DMS 273 (cell line): ENCODE results near the gene MRPS31.
"Not testable (repeated sequence)": the region's sequence is repeated elsewhere in the genome, so short reads cannot be mapped to it uniquely, and the experiment has no call there.

Experiments
- DNase-seq: peaks from one replicate; lab custom pipeline; 2025; ENCODE audit not compliant: unreplicated experiment; lab: John Stamatoyannopoulos, UW

The MRPS31 gene

GRCh38 chr13:40789275-40790153 is 18.5 kb upstream of the MRPS31 start, which contains the start of gene SLC25A15:
Gene SLC25A15 (plus strand): TSS chr13:40789611. CDS start chr13:40793227, 3,616 bp downstream.
- peak; percentile 88 for DNase-seq

DNA sequence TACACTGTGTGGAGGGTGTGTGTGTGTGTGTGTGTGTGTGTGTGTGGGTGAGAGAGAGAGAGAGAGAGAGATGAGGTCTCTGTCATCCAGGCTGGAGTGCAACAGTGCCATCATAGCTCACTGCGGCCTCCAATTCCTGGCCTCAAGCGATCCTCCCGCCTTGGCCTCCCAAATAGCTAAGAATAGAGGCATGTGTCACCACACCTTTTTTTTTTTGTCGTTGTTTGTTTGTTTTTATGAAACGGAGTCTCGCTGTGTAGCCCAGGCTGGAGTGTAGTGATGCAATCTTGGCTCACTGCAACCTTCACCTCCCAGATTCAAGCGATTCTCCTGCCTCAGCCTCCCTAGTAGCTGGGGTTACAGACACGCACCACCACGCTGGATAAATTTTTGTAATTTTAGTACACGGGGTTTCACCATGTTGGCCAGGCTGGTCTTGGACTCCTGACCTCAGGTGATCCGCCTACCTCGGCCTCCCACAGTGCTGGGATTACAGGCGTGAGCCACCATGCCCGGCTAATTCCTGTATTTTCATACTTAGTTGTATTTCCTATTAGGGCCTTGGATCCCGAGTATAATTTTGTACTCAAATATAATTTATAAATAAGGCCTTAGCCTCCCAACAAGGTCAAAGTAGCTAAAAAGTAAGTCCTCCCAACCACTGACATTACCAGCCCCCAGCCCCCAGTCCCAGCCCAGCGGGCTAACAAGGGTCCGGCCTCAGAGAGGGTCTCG is 17.7 kb upstream of the MRPS31 start:
- DNase-seq = not testable (repeated sequence)

GRCh38 chr13:40787062-40787461 is 16.1 kb upstream of the MRPS31 start:
- no peak for DNase-seq

DNA sequence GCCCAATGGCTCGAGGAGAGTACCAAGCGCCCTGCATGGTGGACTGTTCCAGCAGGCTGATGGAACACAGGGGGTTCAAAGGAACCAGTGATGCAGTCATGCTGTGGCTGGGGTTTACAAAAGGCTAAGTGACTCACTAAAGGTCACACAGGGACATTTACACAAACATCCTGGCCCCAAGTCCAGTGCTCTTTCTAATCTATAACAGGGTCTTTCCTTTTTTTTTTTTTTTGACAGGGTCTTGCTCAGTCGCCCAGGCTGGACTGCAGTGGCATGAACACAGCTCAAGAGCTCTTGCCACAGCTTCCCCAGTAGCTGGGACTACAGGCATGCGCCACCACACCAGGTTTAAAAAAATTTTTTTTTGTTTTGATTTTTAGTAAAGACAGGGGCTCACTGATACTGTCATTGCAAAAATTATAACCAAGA is 15.6 kb upstream of the MRPS31 start:
- no peak for DNase-seq

DNA sequence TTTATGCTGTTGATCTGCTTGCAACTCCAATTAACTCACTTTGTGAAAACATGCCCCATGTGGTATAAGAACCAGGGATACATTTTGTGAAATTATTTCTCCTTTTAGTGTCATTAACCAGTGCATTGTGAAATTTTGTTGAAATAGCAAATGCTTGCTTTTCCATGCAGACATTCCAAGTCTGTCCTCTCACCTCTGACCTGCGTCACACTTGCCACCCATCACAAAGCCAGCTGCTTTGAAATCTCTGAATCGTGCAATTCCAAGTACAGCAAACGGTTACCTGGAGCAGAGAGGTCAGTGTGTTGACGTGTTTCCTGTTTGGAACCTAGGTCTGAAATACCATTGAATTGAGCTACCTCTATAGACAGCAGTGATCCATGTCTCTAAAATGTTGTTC is 13.6 kb upstream of the MRPS31 start:
- no peak for DNase-seq

DNA sequence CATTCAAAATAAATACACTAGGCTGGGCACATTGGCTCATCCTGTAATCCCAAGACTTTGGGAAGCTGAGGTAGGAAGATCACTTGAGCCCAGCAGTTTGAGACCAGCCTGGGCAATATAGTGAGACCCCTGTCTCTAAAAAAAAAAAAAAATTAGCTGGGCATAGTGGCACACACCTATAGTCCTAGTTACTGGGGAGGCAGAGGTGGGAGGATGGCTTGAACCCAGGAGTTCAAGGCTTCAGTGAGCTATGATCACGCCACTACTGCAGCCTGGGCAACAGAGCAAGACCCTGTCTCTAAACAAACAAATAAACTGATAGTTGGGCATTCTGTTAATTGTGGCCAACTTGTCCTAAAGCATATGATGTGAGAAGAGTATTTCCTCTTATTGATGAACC is 12.0 kb upstream of the MRPS31 start:
- not testable (repeated sequence) for DNase-seq

DNA sequence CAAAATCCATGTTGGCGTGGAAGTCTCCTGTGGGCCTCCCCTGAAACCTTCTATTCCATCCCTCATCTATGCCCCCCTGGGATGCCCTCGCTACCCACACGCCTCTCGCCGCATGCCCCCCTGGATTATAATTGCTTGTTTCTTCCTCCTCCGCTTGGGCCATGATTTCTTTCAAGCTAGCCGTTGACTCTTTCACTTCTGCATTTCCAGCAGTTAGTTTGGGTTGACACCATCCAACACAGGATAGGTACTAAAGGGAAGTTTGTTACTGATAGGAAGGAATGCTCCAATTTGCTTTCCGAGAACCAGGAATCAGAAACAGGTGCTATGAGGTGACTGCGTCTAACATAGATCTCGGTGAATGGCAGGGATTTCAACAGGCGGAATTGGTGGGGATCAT is 10.7 kb upstream of the MRPS31 start:
- DNase-seq = no peak

DNA sequence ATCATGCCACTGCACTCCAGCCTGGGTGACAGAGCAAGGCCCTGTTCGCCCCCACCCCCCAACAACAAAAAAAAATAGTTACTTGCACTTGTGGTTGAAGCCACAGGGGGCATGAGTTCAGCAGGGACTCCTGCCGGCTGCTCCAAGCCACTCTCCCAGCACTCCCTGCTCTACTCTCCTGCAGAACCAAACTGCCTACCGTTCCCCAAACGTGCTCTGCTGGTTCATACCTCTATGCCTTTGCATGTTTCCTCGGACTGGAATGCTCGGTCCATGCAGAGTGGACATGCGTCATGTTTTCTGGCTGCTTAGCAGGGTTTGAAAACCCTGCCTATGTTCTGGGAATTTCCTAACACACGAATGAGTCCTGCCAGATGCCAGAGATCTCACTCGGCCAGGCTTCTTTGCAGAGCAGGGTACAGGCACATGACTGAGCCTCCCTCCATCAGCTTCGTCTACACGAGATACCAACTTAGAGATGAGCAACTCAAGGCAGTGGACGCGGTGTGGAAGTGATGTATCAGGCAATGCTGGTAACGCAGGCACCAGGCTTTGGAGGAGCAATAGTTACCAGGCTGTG is 9.9 kb upstream of the MRPS31 start:
- DNase-seq = peak; percentile 3

DNA sequence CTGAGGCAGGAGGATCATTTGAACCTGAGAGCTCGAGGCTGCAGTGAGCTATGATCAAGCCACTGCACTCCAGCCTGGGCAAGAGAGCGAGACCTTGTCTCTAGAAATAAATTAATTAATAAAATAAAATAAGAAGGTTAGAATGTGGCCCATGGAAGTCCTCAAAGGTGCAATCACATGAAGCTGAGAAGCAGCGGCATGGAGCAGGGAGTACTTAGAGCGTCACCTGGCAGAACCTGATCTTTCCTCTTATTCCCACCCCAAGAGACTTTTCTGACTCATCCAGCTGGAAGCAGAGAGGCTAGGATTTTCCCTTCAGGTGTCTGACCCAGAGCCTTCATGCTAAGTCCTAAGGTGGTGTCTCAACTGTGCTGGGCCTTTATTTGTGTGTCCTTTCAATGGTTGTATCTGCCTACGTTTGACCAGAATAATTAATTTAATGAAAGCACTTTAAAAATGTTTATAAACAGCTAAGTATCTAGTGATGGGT is 8.9 kb upstream of the MRPS31 start:
- DNase-seq = no peak

DNA sequence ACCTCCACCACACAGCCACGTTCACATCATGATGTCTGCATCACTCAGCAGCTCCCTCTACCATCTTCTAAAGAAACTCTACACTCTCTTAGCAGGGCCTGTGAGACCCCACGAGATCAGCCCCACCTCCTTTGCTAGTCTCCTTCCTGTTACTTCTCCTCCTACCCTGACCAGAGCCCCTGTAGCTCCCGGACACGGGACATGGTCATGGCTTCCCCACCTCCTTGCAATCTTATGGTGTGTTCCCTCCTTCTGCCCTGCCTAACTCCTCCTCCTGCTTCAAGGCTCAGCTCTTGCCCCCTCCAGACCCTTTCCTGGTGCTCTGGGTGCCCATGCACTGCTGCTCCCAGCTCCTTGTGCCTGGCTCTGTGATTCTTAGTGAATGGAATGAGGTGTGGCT is 8.1 kb upstream of the MRPS31 start:
- no peak for DNase-seq

DNA sequence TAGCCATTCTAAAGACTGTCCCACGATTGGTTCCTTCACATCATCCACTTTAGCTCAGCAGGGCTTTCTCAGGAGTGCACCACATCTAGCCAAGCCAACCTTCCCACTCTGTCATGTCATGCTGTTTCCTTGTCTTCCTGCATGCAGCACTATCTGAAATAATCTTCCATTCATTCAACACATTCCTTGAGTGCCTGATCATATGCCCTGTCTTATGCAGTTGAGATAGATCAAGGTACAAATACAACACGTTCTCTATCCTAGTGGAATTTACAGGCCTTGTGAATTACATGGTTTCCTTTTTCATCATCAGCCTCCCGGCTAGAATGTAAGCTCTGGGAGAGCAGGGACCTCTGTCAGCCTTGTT is 6.8 kb upstream of the MRPS31 start:
- no peak for DNase-seq

DNA sequence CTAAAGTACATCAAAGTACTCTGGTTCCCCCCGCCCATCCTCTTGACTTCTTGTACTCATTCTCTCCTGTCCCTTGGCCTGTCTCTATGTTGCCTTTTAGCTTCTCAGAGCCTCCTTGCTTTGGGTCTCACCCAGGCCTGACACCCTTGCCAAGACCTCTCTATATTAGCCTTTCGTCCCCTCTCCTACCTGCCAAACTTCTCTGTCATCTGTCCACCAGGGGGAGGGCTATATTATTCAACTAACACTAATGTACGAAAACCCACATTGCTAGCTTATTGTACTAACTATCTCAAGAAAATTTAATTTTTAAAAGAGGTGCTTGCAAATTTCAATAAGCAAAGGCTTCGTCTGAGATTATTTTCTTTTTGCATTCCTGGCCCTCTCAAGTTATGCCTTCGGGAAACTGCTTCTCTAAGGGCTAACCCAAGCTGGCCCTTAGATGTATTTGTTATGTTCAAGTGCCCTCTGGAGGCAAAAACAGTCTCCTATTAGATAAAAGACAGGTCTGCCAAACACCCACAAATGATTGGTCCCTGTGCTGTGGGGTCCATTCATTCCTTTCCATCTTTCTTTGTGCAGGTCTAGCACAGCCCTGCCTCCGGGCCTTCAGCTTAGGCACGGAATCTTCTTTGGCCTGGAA is 6.3 kb upstream of the MRPS31 start:
- peak; percentile 80 for DNase-seq

GRCh38 chr13:40776681-40777165 is 5.7 kb upstream of the MRPS31 start:
- DNase-seq = no peak

- no peak for DNase-seq
Measured at GRCh38 chr13:40776232-40776631, 5.2 kb upstream of the MRPS31 start.

DNA sequence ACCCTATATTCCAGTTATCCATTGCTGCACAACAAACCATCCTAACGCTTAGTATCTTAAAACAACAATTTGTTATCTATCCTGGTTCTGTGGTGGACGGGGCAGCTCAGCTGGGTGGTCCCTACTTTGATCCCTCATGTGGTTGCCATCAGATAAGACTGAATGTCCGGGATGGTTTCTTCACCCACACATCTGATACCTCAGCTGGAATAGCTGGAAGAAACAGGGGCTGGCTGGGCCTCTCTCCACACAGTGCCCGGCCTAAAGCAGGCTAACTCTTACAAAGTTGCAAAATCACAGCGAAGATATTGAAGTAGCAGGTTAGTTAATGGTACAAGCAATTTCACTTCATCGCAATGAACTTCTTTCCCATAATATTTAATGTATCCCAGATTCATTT is 3.7 kb upstream of the MRPS31 start:
- DNase-seq = no peak

- DNase-seq = no peak
Measured at GRCh38 chr13:40772765-40773473, 1.9 kb upstream of the MRPS31 start.

GRCh38 chr13:40770609-40770933 is 419 bp downstream of the MRPS31 start:
- no peak for DNase-seq

DNA sequence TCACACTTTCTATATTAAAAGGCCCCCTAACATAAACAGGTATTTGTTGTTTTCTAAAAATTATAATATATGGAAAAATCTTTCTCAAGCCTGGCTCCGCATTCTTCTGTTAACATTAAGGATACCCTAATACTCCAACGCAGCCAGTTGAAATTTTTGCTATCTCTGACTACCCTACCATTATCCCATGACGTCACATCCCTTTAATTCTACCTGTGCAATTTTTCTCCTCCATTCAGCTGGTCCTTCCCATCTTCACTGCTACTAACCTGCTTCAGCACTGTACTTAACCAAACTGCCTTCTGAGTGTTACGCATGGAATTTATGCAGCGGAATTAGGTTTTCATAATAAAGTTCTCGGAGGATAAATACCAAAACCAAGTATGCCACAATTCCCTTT is 1.0 kb downstream of the MRPS31 start:
- no peak for DNase-seq

GRCh38 chr13:40765602-40766001 is 5.4 kb downstream of the MRPS31 start:
- no peak for DNase-seq

DNA sequence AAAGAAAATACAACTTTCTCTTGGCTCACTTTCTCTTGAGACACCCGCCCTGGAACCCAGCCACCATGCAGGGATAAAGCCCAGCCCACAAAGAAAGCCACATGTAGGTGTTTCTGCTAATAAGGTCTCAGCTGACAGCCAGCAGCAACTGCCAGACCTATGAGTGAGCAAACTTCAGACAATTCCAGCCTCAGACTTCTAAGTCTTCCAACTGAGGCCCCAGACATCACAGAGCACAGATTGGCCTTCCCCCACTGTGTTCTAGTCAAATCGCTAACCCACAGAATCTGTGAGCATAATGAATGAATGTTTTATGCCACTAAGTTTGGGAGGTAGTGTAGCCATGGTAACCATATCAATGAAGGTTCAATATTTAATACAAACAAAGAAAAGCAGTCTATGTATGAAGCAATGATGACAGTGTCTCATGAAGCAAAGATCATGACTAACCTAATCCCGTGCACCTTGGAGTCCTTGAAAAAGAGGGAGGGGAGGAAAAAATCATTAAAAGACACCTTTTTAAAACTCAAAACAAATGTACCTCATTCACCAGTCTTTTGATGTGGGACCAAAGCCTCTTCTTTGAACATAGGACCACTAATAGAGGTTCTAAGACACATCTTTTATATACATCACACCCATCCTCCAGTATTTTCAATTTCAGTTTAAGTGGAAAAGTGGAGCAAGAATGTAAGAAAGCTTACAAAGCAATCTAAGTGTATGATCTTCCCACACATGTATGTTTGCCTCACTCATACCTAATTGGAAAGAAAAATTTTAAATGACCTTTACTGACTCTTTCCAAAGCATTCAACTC is 6.2 kb downstream of the MRPS31 start:
- DNase-seq = no peak
